DMS114 treated with DMSO at 0.1 percent for 48 hours (cell line): ENCODE data around the gene DNAJC12.
"Not testable (repeated sequence)": the region's sequence is repeated elsewhere in the genome, so short reads cannot be mapped to it uniquely, and the experiment has no call there.

ENCODE experiments used
- DNase-seq: peaks from one replicate; lab custom pipeline; 2025; ENCODE audit not compliant: unreplicated experiment; lab: John Stamatoyannopoulos, UW

The DNAJC12 gene

DNA sequence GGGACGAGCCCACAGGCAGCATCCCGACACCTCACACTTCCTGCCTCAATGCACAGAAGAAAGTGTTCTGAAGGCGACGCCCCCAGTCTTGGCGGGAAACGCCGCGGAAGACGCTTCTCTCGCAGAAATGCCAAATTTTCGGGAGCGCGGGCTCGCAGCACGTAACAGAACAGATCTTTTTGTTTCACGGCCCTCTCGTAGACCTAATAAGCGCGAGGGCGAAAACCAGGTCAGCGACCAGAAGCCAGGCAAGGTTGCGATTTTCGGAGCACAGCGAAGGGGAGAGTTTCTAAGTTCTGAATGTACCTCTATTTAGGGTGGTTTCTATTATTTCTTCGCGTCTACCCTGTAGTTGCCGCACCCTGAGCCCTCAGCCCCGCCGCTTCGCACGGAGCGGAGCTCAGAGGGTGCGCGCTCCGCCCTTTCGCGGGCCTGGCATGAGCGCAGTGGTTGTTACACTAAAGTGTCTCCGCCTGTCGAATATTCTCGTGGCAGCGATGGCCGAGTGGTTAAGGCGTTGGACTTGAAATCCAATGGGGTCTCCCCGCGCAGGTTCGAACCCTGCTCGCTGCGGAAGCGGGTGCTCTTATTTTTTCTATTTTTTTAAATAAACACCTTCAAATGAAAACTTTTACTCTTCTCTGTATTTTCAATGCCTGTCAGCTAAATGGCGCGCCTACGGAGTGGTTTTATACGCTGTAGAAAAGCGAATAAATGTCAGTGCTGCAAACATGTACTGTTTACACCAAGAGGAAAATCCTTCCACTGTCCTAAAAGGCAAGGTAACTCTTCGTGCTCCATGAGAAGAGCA is 73.8 kb downstream of the DNAJC12 start:
- DNase-seq, result peak; percentile 88

GRCh38 chr10:67763499-67764011 is 74.4 kb downstream of the DNAJC12 start:
- DNase-seq, result peak; percentile 66

DNA sequence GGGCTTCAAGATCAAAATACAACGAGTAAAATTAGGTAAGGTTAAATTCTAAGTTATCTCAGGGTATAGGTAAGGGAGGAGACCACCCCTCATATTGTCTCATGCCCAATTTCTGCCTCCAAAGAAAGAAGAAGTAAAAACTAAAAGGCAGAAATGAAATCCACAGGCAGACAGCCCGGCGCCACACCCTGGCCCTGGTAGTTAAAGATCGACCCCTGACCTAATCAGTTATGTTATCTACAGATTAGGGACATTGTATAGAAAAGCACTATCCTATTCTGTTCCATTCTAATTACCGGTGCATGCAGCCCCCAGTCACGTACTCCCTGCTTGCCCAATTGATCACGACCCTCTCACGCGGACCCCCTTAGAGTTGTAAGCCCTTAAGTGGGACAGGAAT is 75.4 kb downstream of the DNAJC12 start:
- DNase-seq, result not testable (repeated sequence)

GRCh38 chr10:67760272-67760671 is 77.7 kb downstream of the DNAJC12 start:
- DNase-seq, result no peak
